GM12878 (cell line): Measurements from ENCODE around the gene TMEM63C.

Experiments
- TF ChIP-seq, protein P1 (sequence below), 3 experiments: IDR thresholded peaks in 2 of 3; conservative IDR thresholded peaks in 1 of 3; 2 replicates each; pipeline ENCODE4 v1.5.1; 2011; ENCODE audit warnings: low read depth in 3 of 3, low read length in 3 of 3, mild to moderate bottlenecking in 3 of 3, control low read depth in 2 of 3, moderate library complexity in 2 of 3, inconsistent platforms in 1 of 3, mixed read lengths in 1 of 3; ENCODE audit not compliant: control insufficient read depth in 2 of 3, insufficient read depth in 1 of 3; ENCODE audit errors: extremely low read depth in 1 of 3
- TF ChIP-seq, protein P2 (sequence below): IDR thresholded peaks from 2 replicates; pipeline ENCODE4 v1.6.1; 2011; ENCODE audit warnings: borderline replicate concordance, low read depth, mild to moderate bottlenecking, moderate library complexity, mixed read lengths, low read length; ENCODE audit not compliant: insufficient read depth; ENCODE audit errors: extremely low read length

DNA sequence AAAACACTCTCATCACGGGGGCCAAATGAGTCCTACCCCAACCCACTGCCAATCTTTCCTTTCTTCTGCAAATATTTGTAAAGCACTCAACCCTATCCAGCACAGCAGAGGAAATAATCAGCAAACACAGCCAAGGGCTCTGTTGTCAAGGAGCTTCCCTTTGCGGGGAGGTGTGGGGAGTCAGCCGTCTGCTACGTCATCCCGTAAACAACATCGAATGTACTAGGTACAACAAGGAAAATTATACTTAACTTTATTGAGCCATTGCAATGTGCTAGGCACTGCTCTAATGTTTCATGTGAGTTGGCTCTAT, 22.8 kb downstream of the TMEM63C start:
- TF ChIP-seq, protein P1, sequence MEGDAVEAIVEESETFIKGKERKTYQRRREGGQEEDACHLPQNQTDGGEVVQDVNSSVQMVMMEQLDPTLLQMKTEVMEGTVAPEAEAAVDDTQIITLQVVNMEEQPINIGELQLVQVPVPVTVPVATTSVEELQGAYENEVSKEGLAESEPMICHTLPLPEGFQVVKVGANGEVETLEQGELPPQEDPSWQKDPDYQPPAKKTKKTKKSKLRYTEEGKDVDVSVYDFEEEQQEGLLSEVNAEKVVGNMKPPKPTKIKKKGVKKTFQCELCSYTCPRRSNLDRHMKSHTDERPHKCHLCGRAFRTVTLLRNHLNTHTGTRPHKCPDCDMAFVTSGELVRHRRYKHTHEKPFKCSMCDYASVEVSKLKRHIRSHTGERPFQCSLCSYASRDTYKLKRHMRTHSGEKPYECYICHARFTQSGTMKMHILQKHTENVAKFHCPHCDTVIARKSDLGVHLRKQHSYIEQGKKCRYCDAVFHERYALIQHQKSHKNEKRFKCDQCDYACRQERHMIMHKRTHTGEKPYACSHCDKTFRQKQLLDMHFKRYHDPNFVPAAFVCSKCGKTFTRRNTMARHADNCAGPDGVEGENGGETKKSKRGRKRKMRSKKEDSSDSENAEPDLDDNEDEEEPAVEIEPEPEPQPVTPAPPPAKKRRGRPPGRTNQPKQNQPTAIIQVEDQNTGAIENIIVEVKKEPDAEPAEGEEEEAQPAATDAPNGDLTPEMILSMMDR (IDR thresholded peaks at IDR 0.05 in 2 of 3, conservative IDR thresholded peaks at IDR 0.05 in 1 of 3; ENCODE audit: control insufficient read depth in 2 of 3, extremely low read depth in 1 of 3, insufficient read depth in 1 of 3, low read depth in 3 of 3, low read length in 3 of 3) = no peak
- TF ChIP-seq, protein P2, sequence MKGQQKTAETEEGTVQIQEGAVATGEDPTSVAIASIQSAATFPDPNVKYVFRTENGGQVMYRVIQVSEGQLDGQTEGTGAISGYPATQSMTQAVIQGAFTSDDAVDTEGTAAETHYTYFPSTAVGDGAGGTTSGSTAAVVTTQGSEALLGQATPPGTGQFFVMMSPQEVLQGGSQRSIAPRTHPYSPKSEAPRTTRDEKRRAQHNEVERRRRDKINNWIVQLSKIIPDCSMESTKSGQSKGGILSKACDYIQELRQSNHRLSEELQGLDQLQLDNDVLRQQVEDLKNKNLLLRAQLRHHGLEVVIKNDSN = no peak
